GM10266 (cell line): ENCODE measurements around the gene C1orf159.

ENCODE experiments used
- DNase-seq: peaks from one replicate; pipeline ENCODE4 v3.0.0; 2012; ENCODE audit errors: extremely low spot score
- CTCF ChIP-seq: IDR thresholded peaks from 2 replicates; pipeline ENCODE4 v1.5.1; 2012; ENCODE audit warnings: mild to moderate bottlenecking, low read depth; ENCODE audit not compliant: control insufficient read depth, insufficient read depth; ENCODE audit errors: missing control alignments

The C1orf159 gene

GRCh38 chr1:1047407-1047806 is 68.5 kb downstream of the C1orf159 start:
- TF ChIP-seq CTCF = no peak
- DNase-seq = no peak

- TF ChIP-seq CTCF = no peak
- DNase-seq = no peak
Measured at GRCh38 chr1:1046767-1047166, 69.1 kb downstream of the C1orf159 start.

- no peak for DNase-seq
Measured at GRCh38 chr1:1046243-1046642, 69.6 kb downstream of the C1orf159 start.

GRCh38 chr1:1045129-1045528 is 70.8 kb downstream of the C1orf159 start:
- TF ChIP-seq CTCF = no peak
- DNase-seq = no peak

More at GRCh38 chr1:1046243-1046642, 69.6 kb downstream of the C1orf159 start:
- TF ChIP-seq CTCF = no peak

GRCh38 chr1:1044455-1045078 is 71.3 kb downstream of the C1orf159 start:
- DNase-seq = no peak
- no peak for TF ChIP-seq CTCF

- TF ChIP-seq CTCF = no peak
- DNase-seq = no peak
Measured at GRCh38 chr1:1043921-1044320, 72.0 kb downstream of the C1orf159 start.

- TF ChIP-seq CTCF = no peak
- DNase-seq = no peak
Measured at GRCh38 chr1:1043411-1043810, 72.5 kb downstream of the C1orf159 start.
